GM19324 (cell line): ENCODE measurements around the gene CAPNS2.

ENCODE experiments used
- ATAC-seq: cut with Tn5 transposase; IDR thresholded peaks from one replicate; pipeline ENCODE4 v1.9.1; 2021; ENCODE audit warnings: mild to moderate bottlenecking, moderate library complexity; ENCODE audit not compliant: unreplicated experiment, low FRiP score

Gene CAPNS2

DNA sequence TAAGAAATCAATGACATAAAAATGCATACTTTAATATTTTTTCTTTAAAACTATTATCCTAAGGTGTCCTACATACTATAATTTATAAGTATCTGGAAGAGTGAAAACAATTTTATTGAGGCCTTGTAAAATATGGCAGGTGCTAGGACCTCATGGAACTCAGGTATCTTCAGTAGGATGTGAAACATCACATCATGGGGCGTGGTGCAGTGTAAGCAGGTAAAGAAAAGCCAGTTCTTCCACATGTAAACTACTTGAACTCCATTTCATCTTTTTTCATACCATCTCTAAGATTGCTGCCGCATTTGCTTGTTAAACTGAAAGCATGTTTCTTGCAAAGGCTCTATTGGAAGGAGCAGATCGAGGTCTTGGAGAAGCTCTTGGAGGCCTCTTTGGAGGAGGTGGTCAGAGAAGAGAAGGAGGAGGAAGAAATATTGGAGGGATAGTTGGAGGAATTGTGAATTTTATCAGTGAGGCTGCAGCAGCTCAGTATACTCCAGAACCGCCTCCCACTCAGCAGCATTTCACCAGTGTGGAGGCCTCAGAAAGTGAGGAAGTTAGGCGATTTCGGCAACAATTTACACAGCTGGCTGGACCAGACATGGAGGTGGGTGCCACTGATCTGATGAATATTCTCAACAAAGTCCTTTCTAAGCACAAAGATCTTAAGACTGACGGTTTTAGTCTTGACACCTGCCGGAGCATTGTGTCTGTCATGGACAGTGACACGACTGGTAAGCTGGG, at the start of gene CAPNS2:
TSS of gene CAPNS2 (plus strand) at position 253 of the 744 bp plus-strand sequence. CDS start at position 326, 73 bp downstream.
- no peak for ATAC-seq

DNA sequence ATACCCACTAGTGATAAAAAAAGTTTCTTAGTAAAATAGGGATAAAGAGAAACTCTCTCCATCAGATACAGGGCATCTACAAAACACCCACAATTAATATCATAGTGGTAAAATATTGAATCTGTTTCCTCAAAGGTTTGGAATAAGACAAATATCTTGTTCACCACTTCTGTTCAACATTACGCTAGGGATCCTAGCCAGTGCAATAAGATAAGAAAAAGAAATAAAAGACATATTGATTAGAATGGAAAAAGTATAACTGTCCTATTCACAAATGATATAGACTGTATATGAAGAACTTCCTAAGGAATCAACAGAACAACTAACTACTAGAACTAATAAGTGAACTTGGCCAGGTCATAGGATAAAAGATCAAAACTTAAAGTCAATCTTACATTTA, 44.7 kb upstream of the CAPNS2 start:
- ATAC-seq = no peak

DNA sequence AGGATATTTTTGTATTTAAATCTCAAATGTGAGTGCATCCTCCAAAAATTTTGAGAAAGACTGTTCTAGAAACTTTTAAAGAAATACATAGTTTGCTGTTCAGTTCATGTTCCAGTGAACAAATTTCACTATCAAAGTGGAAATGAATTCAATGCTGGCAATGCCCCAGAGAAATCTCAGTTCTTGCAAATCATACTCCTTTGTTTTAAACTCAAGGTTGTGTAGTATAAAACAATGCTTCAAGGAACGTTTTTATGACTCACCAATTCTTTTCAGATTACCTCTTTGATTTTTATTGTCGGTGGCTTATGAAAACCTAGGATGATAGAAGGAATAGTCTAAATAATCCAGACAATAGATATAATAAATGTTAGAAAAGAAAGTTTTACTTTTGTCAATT, 40.0 kb upstream of the CAPNS2 start:
- no peak for ATAC-seq

DNA sequence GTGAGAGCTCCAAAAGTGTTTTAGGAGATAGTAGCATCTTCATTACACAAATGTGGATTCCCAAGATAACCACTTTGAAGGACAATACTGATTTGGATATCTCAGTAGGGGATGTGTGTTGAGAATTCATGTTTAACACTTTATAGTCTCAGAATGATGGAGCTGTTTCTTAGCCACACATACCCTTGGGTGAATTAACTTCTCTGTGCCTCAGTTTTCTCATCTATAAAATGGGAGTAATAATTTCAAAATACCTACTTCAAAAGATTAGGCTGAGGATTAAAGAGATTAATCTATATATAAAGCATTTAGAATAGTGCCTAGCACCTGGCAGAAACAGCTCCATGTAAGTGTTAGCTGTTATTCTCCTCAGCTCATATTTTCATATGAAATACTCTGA, 38.6 kb upstream of the CAPNS2 start:
- no peak for ATAC-seq

DNA sequence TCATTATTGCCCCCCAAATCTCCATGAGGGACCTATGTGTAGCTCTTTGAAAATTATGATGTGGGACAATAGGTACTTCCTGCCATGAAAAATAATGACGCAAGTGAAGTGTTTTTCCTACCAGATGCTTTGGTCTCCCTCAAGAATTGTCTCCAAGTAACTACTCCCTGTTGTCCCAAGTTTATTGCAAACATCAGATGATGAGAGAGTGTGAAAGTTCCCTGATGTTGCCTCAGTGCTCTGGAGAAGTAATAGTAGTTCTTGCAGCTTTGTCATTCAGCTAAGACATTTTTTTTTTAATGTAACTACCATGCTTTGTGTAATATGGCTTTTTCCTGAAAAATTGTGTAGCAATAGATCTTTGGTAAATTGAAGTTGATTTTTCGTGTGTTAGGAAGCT, 37.5 kb upstream of the CAPNS2 start:
- ATAC-seq = no peak

DNA sequence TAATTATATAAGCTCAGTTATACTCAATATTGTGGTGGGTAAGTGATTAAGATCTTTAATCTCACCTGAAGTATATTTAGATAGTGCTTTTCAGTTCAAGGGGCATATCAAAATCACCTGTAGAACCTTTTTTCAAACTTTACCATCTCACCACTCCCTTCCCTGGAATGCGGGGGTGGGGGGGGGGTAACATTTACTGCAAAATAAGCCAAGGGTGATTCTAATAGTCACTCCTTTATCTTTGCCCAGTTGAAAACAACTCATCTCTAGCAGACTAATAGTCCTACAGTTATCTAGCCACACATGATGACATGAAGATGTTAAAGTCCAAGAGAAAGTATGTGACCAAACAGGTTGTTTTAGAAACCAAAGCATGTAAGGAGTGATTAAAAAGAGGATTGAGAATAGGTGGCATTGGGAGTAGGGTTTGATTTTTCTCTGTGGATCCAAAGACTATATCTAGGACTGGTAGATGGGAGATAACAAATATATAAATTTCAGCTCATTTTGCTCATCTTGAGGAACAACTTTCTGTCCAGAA, 36.1 kb upstream of the CAPNS2 start:
- no peak for ATAC-seq

DNA sequence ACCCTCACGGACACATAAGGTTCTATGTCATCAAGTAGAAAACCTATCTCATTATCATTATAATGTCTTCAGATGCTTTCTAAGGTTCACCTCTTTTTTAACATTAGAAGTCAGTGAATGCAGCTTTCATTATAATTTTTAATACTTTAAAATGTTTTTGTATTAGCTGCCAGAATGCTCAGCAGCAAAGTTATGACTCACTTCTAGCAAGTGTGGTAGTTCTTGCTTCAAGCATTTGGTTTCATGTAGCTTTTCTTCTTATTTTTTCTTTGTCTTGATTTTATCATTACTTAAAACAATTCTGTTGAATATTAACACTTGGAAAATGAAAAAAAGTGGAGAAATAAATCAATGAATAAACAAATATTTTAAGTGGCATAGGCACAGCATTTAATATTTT, 34.3 kb upstream of the CAPNS2 start:
- ATAC-seq = no peak

DNA sequence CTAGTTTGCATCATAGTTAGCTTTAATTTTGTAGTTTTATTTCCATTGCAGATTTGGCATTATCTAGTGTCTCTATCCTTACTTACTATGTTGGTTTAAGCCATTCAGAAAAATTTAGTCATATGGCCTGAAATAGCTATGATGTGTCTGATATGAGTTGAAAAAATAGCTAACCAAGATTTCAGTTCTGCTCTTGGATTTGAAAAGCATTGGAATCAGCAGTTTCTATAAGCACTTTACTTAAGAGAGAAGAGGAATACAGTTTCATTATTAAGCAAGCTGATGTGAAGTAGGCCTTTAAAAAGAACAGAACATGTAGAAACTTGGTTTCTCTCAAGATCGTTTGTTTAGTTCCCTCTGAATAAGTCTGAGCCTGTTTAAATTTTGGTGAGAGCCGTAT, 31.7 kb upstream of the CAPNS2 start:
- ATAC-seq = no peak

DNA sequence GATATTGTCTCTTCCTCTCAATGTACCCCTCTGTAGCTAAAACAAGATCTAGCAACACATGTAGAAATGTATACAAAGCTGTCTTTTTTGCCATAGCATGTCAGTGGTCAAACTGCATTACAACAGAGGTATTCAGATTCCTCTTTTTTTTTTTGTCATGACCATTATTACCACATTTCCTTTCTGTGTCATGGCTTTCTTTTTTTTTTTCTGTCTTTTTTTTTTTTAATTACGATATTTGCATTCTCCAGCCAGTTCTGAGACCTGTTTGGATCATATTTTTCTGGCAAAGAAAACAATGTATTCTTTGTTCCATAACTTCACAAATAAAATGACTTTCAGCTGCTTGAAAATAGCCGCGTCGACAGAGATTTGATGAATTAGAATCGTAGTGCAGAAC, 27.4 kb upstream of the CAPNS2 start:
- ATAC-seq = no peak

DNA sequence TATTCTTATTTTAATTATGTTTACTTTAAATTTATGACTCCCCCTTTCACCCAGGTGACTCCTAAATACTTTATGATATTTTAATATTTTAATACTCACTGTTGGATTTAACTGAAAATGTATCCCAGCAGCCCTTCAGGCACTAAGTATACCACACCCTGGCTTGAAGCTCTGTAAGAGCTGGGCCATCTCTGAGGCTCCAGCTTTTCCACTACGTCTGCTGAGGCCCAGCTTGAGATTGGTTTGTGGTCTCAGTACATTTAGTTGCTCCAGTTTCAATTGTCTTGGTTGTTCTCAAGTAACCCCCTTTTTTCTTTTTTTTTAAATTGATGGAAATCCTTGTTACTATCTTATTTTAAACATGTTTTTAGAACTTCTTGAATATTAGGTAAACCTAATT, 27.0 kb upstream of the CAPNS2 start:
- no peak for ATAC-seq

DNA sequence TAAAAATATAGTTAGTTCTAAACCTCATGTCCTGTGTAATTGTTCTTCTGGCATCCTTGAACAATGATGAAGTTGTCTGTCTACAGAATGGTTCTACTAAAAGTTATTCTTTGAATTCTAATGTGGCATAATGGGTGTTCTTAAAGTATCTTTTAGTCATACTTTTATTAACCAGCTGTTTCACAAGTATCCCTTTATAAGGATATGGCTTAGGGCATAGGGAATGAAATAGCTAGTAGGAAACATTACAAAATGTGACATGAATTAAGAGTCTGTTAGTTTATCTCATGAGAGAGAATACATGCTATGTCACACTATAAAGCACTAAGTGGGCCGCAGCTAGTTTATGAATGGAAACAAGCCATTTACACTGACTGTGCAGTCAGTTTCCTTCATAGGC, 26.3 kb upstream of the CAPNS2 start:
- ATAC-seq = no peak

DNA sequence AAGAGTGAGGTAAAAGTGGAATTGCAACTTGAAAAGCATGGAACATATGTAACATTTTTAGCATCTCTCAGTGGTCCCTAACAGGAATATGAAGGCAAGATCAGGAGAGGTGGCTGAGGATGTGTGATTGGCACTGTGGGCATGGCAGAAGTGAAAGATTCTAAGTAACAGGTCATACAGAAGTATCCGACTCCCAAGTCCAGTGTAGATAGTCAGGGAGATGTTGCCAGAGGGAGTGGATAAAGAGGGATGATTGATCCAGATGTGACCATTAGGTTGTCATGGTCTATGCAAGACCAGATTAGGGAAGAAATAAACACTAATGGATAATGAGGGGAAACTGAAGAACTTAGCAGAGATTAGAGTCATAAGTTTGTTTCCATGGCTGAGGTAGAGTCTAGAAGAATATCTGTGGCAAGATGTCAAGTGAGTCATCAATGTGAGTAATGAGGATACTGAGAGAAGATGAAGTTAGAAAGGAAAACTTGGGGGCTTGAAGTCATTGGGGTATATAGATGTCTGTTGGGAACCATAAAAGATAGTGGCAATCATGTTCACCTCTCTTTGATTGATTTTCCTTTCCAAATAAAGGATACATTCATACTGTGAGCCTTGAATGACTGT, 23.9 kb upstream of the CAPNS2 start:
- no peak for ATAC-seq

DNA sequence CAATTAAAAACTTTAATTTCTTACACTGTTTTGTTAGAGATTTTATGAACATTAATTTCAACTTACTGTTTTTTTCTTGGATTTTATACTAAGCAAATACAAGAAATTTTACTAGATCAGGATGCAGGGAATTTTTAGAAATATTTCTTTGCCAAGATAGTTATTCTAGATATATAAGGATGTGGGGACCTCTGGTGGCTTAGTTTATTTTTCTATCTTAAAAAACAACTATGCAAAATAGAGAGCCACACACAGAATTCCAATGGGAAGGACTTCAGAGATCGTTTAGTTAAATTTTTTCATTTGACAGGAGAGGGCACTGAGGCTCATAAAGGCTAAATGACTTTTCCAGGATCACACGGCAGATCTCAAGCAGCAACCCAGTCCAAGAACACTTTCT, 23.0 kb upstream of the CAPNS2 start:
- no peak for ATAC-seq

DNA sequence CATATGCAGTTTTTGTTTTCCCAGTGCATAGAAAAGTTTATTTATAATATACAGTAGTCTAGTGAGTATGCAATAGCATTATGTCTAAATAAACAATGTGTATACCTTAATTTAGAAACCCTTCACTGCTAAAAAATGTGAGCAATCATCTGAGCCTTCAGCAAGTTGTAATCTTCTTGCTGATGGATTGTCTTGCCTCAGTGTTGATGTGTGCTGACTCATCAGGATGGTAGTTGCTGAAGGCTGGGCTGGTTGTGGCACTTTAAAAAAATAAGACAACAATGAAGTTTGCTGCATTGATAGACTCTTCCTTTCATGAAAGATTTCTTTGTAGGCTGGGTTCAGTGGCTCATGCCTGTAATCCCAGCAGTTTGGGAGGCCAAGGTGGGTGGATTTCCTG, 13.9 kb upstream of the CAPNS2 start:
- no peak for ATAC-seq

DNA sequence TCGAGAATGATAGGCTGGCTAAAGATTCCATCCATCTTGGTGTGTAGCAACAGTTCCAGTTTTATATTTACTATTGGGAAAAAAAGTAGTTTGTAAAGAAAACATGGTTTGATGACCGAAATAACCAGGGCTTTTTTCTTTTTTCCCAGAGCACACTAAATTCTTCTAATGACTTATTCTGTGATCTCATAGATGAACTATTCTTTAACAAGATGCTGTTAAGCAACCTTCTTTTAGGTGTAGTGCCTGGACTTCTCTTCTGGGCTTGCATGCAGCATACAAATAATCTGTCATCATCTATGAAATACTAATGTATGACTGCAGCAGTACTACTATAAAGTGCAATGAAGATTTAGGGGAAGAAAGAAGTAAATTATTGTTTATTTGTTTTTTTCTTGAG, 11.0 kb upstream of the CAPNS2 start:
- ATAC-seq = no peak

DNA sequence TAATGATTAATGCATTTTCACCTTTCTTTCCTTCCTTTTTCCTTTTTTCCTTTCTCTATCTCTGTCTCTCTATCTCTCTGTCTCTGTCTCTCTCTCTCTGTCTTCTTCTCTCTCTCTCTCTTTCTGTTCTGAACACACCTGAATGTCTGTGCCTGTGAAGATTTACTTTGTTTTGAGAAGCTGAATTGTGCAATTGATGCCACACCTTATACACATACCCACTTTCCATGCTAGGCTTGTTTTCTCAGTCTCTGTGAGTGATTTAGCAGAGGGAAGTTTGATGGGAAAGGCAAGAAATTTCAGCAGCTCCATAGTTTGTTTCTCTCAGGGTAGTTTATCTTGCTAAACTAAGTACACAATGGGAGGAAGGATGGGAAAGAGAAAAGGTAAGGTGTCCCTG, 9.3 kb upstream of the CAPNS2 start:
- ATAC-seq = no peak

DNA sequence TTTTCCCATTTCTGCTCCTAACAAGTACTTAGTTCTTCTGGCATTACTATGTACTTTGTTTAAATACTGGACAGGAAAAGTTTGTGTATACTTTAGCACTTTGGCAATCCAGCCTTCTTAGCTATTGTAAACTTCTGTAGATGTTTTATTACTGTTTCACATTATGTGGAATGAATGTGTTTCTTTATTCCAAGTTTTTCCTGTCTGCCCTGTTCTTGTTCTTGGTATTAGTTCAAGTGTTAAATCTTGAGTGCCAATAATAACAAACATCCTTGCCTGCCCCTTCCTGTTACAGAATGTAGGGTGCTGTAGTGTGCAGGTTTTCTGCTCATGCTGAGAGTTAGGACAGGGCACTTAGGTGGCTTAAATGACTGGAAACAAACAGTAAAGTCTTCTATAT, 7.3 kb upstream of the CAPNS2 start:
- ATAC-seq = no peak

DNA sequence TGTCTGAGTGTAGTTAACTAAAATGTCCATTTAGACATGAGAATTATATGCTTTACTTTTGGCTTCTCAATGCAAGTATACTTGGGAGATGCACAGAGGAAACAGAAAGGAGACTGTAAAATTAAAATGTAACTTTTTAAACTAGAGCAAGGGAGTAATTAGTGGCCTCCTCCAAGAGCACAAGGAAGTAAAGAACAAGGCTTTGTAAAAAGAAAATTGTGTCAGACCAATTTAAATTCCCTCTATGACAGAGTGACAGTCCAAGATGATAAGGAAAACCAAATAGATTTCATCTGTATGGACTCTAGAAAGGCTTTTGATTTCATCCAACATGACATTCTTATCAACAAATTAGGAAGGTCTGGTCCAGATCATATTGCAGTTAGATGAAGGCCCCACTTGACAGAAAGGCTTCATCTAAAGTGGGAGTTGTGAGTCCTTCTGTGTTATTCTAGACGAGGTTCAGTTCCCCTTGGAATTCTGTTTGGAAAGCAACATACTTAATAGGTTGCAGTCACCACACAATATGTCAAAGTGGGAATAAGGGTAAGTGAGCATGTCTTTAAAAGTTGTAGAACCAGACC, 6.5 kb upstream of the CAPNS2 start:
- no peak for ATAC-seq

DNA sequence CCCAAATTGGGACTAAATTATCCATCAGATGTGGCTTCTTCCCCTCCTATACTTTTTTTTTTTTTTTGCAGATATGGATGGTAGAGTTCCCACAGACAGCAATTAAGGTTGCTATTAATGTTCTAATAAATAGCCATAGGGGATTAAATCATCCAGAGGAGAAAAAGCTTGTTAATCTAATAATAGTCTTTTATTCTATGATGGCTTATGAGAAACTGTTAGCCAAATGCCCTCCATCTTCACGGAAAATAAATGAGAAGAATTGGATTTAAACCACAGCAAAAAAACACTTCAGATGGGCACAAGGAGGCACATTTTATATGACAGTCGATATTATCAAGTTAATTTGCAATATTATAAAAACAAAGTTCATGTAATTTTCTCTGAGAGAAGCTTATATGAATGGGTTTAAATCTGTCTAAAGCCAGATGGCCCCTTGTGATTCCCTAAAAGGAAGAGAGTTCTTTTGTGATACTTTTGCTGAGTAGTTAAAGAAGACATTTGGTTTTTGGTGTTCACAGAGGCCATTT, 5.1 kb upstream of the CAPNS2 start:
- no peak for ATAC-seq

DNA sequence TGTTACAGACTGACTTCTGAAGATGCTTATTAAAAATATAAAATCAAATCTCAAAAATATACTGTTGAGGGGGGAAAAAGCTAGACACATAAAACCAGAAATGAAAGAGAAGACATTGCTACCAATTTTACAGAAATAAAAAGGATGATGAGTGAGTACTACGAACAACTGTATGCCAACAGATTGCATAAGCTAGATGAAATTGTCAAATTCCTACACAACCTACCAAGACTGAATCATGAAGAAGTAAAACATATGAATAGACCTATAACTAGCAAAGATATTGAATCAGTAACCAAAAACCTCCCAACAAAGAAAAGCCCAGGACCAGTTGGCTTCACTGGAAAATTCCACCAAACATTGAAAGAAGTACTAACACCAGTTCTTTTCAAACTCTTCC, 3.5 kb upstream of the CAPNS2 start:
- ATAC-seq = no peak

DNA sequence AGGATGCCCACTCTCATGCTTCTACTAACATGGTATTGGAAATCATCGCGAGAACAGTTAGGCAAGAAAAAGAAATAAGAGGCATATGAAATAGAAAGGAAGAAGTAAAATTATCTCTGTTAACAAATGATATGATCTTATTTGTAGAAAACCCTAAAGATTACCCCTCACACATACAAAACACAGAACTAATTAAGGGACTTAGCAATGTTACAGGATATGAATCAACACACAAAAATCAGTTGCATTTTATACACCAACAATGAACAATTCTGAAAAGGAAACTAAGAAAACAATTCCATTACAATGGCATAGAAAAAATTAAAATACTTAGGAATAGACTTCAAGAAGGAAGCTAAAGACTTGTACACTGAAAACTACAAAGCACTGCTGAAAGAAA, 2.7 kb upstream of the CAPNS2 start:
- ATAC-seq = no peak

DNA sequence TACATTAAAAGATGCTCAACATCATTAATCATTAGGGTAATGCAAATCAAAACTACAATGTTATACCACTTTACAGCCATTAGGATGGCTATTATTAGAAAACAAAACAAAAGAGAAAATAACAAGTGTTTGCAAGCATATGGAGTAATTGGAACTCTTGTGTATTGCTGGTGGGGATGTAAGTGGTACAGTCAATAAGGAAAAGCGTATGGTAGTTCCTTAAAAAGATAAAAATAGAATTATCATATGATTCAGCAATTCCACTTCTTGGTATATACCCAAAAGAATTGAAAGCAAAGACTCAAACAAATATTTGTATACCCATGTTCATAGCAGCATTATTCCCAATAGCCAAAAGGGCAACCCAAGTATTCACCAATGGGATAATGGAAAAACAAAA, 1.4 kb upstream of the CAPNS2 start:
- ATAC-seq = no peak
